Smooth muscle cell (in vitro differentiated cells): ENCODE results near the gene MINDY4. TPM values are rescaled to one million over a fixed set of nuclear protein-coding genes. Genes with fewer than 3 reads are reported as not detected.
"Not testable (repeated sequence)": the region's sequence is repeated elsewhere in the genome, so short reads cannot be mapped to it uniquely, and the experiment has no call there.

ENCODE experiments used
- DNase-seq: peaks from one replicate; lab custom pipeline; 2025; ENCODE audit not compliant: unreplicated experiment; lab: John Stamatoyannopoulos, UW
- H2AFZ ChIP-seq: fragments of 200-600 bp; sonication (generic); 2 replicates; pipeline ENCODE4 v1.6.0; 2016; ENCODE audit warnings: antibody characterized with exemption, low read depth, mild to moderate bottlenecking
- H3F3A ChIP-seq: fragments of 200-600 bp; sonication (generic); 2 replicates; pipeline ENCODE4 v1.6.0; 2017; ENCODE audit warnings: antibody characterized with exemption, low read depth
- H3K27ac ChIP-seq: fragments of 200-600 bp; sonication (generic); 2 replicates; pipeline ENCODE4 v1.5.1; 2016; ENCODE audit warnings: low read depth, mild to moderate bottlenecking
- H3K27me3 ChIP-seq: fragments of 200-600 bp; sonication (generic); 2 replicates; pipeline ENCODE4 v1.6.1; 2016; ENCODE audit warnings: low read depth, mild to moderate bottlenecking
- H3K36me3 ChIP-seq: fragments of 200-600 bp; sonication (generic); 2 replicates; pipeline ENCODE4 v1.5.1; 2016; ENCODE audit warnings: low read depth
- H3K4me1 ChIP-seq: fragments of 200-600 bp; sonication (generic); 2 replicates; pipeline ENCODE4 v1.5.1; 2016; ENCODE audit warnings: low read depth
- H3K4me2 ChIP-seq: fragments of 200-600 bp; sonication (generic); 2 replicates; pipeline ENCODE4 v1.6.0; 2016; ENCODE audit warnings: mild to moderate bottlenecking
- H3K4me3 ChIP-seq: fragments of 200-600 bp; sonication (generic); 2 replicates; pipeline ENCODE4 v1.5.1; 2016; ENCODE audit warnings: mild to moderate bottlenecking
- H3K79me2 ChIP-seq: fragments of 200-600 bp; sonication (generic); 2 replicates; pipeline ENCODE4 v1.6.0; 2016; ENCODE audit warnings: low read depth, mild to moderate bottlenecking
- H3K9ac ChIP-seq: fragments of 200-600 bp; sonication (generic); 2 replicates; pipeline ENCODE4 v1.6.0; 2016; ENCODE audit warnings: low read depth
- H3K9me3 ChIP-seq: fragments of 200-600 bp; sonication (generic); replicated peaks from 2 replicates; pipeline ENCODE4 v1.5.1; 2016; ENCODE audit warnings: low read depth
- H4K20me1 ChIP-seq: fragments of 200-600 bp; sonication (generic); 2 replicates; pipeline ENCODE4 v1.6.0; 2016; ENCODE audit warnings: low read depth
- WGBS: methylation state at CpG from one replicate; pipeline ENCODE4 v1.1.7; 2016; ENCODE audit warnings: low lambda C conversion rate; 5-methylcytosine and 5-hydroxymethylcytosine counted together
- polyA plus RNA-seq: library from polyadenylated mRNA; unstranded; fragments of >200 nt; fragmentation: Nextera tagmentation; extraction: Ambion mirVana; gene quantifications from 2 replicates; pipeline ENCODE4 v1.2.1, GENCODE V29; 2016
- total RNA-seq: library from RNA; depleted of rRNA; stranded (reverse); fragments of >200 nt; gene quantifications from 2 replicates; pipeline ENCODE4 v1.2.3, GENCODE V29; 2014
- TF ChIP-seq, protein P1 (sequence below): fragments of 200-600 bp; sonication (generic); IDR thresholded peaks from 2 replicates; pipeline ENCODE4 v1.5.1; 2017; ENCODE audit warnings: borderline replicate concordance, mild to moderate bottlenecking, antibody characterized with exemption; ENCODE audit not compliant: insufficient read depth, poor library complexity, severe bottlenecking

MINDY4 gene
- total and polyA plus RNA-seq, 2 experiments from 2014 or later, result 4.9 to 5.3 TPM

DNA sequence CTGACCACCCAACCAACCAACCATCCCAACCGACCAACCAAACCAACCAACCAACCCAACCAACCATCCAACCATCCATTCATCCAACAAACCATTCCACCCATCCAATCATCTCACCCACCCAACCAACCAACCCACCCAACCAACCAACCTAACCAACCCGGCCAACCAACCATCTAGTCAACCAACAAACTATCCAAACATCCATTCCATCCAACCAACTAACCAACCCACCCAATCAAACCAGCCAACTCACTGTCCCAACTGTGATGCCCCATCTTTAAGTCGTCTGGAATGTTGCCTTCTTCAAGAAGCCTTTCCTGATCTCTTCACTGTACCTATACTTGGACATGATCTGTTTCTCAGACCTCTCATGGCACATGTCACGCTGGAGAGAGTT lies 31.6 kb downstream of the MINDY4 start:
- Histone ChIP-seq H3K4me2 (no peak overlapping the region), H4K20me1 (no peaks in the 10 kb centered on the region), H3K79me2 (no peaks in the 10 kb centered on the region), H3K9me3 (no peaks in the 10 kb centered on the region), H3F3A (peaks cover 12% of the 10 kb centered on the region), H3K4me3 (no peak overlapping the region), H3K4me1 (no peaks in the 10 kb centered on the region), H3K27ac (no peak overlapping the region), H3K27me3 (no peaks in the 10 kb centered on the region), H2AFZ (no peak overlapping the region), H3K9ac (no peak overlapping the region), H3K36me3 (no peaks in the 10 kb centered on the region)
- DNase-seq, result no peak
- TF ChIP-seq, protein P1, sequence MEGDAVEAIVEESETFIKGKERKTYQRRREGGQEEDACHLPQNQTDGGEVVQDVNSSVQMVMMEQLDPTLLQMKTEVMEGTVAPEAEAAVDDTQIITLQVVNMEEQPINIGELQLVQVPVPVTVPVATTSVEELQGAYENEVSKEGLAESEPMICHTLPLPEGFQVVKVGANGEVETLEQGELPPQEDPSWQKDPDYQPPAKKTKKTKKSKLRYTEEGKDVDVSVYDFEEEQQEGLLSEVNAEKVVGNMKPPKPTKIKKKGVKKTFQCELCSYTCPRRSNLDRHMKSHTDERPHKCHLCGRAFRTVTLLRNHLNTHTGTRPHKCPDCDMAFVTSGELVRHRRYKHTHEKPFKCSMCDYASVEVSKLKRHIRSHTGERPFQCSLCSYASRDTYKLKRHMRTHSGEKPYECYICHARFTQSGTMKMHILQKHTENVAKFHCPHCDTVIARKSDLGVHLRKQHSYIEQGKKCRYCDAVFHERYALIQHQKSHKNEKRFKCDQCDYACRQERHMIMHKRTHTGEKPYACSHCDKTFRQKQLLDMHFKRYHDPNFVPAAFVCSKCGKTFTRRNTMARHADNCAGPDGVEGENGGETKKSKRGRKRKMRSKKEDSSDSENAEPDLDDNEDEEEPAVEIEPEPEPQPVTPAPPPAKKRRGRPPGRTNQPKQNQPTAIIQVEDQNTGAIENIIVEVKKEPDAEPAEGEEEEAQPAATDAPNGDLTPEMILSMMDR, result no peak
- WGBS, result 97% methylated on average over 4 of the region's 4 CpGs

DNA sequence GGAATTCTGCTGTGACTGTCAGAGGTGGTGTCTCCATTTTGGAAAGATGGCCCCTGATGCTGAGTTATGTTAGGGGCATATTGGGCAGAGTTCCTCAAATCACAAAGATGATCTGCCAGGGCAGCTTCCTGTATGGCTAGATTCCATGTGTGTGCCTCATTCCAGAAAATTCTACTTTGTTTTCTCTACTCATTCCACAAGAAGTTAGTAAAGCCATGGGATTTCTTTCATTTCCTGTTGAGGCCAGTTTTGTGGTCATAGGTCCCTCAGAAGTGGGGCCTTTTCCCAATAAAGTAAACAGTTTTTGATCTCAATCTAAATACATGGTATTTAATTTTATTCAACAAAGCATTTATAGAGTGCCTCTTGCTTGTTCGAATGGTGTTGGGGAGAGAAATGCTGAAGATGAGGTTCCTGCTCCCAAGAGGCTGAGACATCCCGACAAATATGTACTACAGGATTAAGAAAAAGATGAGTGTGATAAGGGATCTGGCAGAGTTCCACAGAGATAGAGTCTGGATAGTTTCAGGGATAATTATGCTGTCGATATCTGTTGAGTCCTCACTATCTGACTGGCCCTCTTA lies 33.0 kb downstream of the MINDY4 start:
- Histone ChIP-seq H2AFZ (no peak overlapping the region), H3K4me3 (no peak overlapping the region), H4K20me1 (no peaks in the 10 kb centered on the region), H3K27me3 (no peaks in the 10 kb centered on the region), H3F3A (peaks cover 12% of the 10 kb centered on the region), H3K9ac (no peak overlapping the region), H3K36me3 (no peaks in the 10 kb centered on the region), H3K4me2 (peak overlapping the region; percentile 51), H3K4me1 (no peaks in the 10 kb centered on the region), H3K79me2 (no peaks in the 10 kb centered on the region), H3K27ac (peak overlapping the region; percentile 48), H3K9me3 (no peaks in the 10 kb centered on the region)
- TF ChIP-seq, protein P1, result no peak
- 6% methylated on average over 3 of the region's 3 CpGs for WGBS
- no peak for DNase-seq

DNA sequence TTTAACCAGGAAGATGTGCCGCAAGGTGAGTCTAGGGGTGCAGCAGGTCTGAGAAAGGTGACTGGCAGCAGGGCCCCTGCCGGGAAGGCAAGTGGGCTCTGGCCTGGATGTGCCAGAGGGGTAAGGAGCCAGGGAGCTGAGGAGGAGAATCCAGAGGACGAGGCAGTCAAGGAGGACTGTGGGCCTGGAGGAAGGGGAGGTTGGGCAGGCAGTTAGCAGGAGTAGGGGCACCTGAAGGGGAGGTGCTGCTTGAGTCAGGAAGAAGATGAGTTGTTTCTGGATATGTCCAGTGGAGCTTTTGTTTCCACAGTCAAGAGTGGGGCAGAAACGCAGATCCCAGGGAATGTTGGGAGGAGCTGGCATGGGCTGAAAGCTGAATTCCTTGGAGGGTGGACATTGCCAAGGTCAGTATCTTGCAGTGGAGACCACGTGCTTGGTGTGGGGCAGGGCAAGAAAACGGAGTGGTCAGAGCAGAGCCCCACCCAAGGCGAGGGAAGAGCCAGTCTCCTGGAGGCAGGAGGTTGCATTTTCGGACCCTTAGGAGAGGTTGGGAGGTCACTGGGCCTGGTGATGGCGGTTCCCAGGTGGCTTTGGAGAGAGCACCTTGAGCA lies 34.0 kb downstream of the MINDY4 start:
- DNase-seq, result no peak
- H3K36me3 ChIP-seq, result no peaks in the 10 kb centered on the region
- TF ChIP-seq, protein P1, result no peak
- H3K27me3 ChIP-seq, result no peaks in the 10 kb centered on the region
- no peaks in the 10 kb centered on the region for H3K79me2 ChIP-seq
- no peak overlapping the region for H3K4me3 ChIP-seq
- H3K9ac ChIP-seq, result no peak overlapping the region
- H3K4me2 ChIP-seq, result peak overlapping the region; percentile 51
- no peaks in the 10 kb centered on the region for H3K9me3 ChIP-seq
- 95% methylated on average over 9 of the region's 9 CpGs for WGBS
- H3K4me1 ChIP-seq, result no peaks in the 10 kb centered on the region
- H2AFZ ChIP-seq, result no peak overlapping the region
- H3K27ac ChIP-seq, result no peak overlapping the region
- no peaks in the 10 kb centered on the region for H4K20me1 ChIP-seq
- H3F3A ChIP-seq, result peaks cover 9% of the 10 kb centered on the region

DNA sequence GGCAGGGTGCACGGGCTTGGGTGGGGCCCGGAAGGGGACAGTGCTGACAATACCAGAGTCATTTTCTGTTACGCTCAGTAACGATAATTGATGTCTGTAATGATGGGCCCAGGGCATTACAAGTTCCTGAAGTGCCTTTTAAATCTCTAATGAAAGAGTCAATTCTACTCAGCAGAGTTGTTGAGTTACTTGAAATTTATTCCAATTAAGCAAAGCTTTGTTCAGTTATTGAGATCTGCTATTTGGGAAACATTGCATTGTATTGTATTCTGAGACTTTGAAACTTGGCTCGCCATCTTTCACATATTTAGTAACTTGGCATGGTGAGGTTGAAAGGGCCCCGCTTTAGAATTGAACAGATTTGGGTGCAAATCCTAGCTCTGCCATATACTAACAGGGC lies 34.7 kb downstream of the MINDY4 start:
- Histone ChIP-seq H3K79me2 (no peaks in the 10 kb centered on the region), H3K4me2 (no peak overlapping the region), H4K20me1 (no peaks in the 10 kb centered on the region), H3K27me3 (no peaks in the 10 kb centered on the region), H3K4me1 (no peaks in the 10 kb centered on the region), H2AFZ (no peak overlapping the region), H3K4me3 (no peak overlapping the region), H3K9me3 (no peaks in the 10 kb centered on the region), H3K9ac (no peak overlapping the region), H3F3A (peaks cover 5% of the 10 kb centered on the region), H3K27ac (no peak overlapping the region), H3K36me3 (no peaks in the 10 kb centered on the region)
- TF ChIP-seq, protein P1, result no peak
- 73% methylated on average over 6 of the region's 6 CpGs for WGBS
- DNase-seq, result no peak

DNA sequence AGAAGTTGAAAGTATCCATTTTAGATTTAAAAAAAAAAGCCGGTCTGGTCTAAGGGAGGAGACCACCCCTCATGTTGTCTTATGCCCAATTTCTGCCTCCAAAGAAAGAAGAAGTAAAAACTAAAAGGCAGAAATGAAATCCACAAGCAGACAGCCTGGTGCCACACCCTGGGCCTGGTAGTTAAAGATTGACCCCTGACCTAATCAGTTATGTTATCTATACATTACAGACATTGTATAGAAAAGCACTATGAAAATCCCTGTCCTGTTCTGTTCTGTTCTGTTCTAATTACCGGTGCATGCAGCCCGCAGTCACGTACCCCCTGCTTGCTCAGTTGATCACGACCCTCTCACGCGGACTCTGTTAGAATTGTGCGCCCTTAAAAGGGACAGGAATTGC lies 36.3 kb downstream of the MINDY4 start:
- not testable (repeated sequence) for H3K27me3 ChIP-seq, H3K9ac ChIP-seq, H3F3A ChIP-seq, H4K20me1 ChIP-seq, H3K4me3 ChIP-seq, H3K79me2 ChIP-seq, H3K36me3 ChIP-seq, H3K9me3 ChIP-seq, H3K27ac ChIP-seq, DNase-seq, H2AFZ ChIP-seq, H3K4me1 ChIP-seq, H3K4me2 ChIP-seq
- WGBS, result 95% methylated on average over 8 of the region's 8 CpGs

DNA sequence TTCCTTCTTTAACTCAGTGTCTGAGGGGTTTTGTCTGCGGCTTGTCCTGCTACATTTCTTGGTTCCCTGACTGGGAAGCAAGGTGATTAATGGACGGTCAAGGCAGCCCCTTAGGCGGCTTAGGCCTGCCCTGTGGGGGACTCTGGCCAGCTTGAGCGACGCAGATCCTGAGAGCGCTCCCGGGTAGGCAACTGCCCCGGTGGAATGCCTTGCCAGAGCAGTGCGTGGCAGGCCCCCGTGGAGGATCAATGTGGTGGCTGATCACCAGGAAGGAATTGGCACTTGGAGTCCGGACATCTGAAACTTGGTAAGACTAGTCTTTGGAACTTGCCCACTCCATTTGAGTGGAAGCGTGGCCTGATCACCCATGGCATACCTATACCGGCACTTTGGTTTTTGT lies 36.7 kb downstream of the MINDY4 start:
- H4K20me1 ChIP-seq, H3K9me3 ChIP-seq, H2AFZ ChIP-seq, H3K9ac ChIP-seq, H3K27me3 ChIP-seq, H3F3A ChIP-seq, H3K36me3 ChIP-seq, DNase-seq, H3K4me3 ChIP-seq, H3K4me2 ChIP-seq, H3K79me2 ChIP-seq, H3K4me1 ChIP-seq, H3K27ac ChIP-seq: not testable (repeated sequence)
- 89% methylated on average over 13 of the region's 13 CpGs for WGBS
